ENCODE data around the gene TSPAN18. TPM values are rescaled to one million over a fixed set of nuclear protein-coding genes. Genes with fewer than 3 reads are reported as not detected.
A peak's percentile ranks its signal among the peaks of the same experiment; 100 is the strongest.

Gene TSPAN18
- total and polyA plus RNA-seq, 2 donors from 2014 or later, result 13.8 to 38.1 TPM

DNA sequence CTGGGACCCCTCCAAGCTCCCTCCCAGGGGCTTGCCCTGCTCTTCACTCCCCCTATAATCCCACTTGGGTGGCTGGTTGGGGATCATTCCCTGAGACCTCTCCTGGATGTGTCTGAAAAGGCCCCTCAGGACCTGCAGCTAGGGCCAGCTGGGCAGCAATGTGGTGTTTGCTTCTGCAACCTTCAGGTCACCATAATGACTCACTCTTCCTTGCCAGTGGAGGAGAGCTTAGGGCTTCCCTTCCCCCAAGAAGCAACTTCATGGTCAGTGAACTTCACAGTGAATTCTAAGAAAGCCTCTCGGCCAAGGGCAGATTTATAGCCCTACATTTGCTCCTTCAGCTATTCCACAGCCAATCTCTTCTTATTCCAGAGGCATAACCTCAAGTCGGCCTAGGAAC, 45.1 kb upstream of the TSPAN18 start:
- peak in 2 of 5 donors; percentile 25 to 30 for DNase-seq
- H3K9me3 ChIP-seq (ENCODE audit: control insufficient read depth in 2 of 3, insufficient read depth in 1 of 3, low read length in 3 of 3), result no peaks in the 10 kb centered on the region
- H3K27me3 ChIP-seq (ENCODE audit: control insufficient read depth, insufficient read depth, low read length), result no peaks in the 10 kb centered on the region
- TF ChIP-seq, protein P1, sequence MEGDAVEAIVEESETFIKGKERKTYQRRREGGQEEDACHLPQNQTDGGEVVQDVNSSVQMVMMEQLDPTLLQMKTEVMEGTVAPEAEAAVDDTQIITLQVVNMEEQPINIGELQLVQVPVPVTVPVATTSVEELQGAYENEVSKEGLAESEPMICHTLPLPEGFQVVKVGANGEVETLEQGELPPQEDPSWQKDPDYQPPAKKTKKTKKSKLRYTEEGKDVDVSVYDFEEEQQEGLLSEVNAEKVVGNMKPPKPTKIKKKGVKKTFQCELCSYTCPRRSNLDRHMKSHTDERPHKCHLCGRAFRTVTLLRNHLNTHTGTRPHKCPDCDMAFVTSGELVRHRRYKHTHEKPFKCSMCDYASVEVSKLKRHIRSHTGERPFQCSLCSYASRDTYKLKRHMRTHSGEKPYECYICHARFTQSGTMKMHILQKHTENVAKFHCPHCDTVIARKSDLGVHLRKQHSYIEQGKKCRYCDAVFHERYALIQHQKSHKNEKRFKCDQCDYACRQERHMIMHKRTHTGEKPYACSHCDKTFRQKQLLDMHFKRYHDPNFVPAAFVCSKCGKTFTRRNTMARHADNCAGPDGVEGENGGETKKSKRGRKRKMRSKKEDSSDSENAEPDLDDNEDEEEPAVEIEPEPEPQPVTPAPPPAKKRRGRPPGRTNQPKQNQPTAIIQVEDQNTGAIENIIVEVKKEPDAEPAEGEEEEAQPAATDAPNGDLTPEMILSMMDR (IDR thresholded peaks at IDR 0.05; ENCODE audit: borderline replicate concordance, extremely low read depth, insufficient read depth), result no peak
- no peaks in the 10 kb centered on the region for H3K36me3 ChIP-seq (ENCODE audit: control insufficient read depth in 2 of 3, insufficient read depth in 3 of 3, low read length in 3 of 3)
- no peak overlapping the region for H3K9ac ChIP-seq (ENCODE audit: low read length in 3 of 3)
- H3K27ac ChIP-seq (ENCODE audit: low read depth in 2 of 2, low read length in 2 of 2), result no peak overlapping the region
- no peaks in the 10 kb centered on the region for H3K4me1 ChIP-seq (ENCODE audit: control insufficient read depth in 2 of 3, insufficient read depth in 2 of 3, low read depth in 1 of 3, low read length in 3 of 3)
- intact Hi-C loops (cut with DNase I), result no loop called here
- no peak overlapping the region for H3K4me3 ChIP-seq (ENCODE audit: low read length in 3 of 3)
- FAIRE-seq, result no peak

DNA sequence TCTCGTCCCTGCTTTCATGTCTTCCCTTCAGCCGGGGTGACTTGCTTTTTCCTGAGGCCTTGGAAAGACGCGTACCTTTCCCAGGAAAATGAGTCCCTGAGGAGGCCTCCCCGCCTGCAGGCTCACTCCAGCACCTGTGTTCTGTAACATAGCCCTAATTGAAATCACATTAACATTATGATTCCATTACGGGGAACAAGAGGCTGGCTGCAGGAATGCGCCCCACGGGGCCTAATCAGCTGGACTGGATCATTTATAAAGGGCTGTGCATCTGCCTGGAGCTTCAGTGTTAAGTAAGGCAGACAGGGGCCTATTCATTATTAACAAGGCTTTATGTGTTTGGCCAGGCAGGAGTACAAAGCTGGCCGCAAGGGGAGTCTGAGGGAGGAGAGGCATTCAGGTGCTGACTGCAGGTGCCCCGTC, 41.9 kb upstream of the TSPAN18 start:
- Histone ChIP-seq H3K4me1 (ENCODE audit: control insufficient read depth in 2 of 3, insufficient read depth in 2 of 3, low read depth in 1 of 3, low read length in 3 of 3) (no peaks in the 10 kb centered on the region), H3K27ac (ENCODE audit: low read depth in 2 of 2, low read length in 2 of 2) (no peak overlapping the region), H3K4me3 (ENCODE audit: low read length in 3 of 3) (no peak overlapping the region), H3K9ac (ENCODE audit: low read length in 3 of 3) (no peak overlapping the region), H3K9me3 (ENCODE audit: control insufficient read depth in 2 of 3, insufficient read depth in 1 of 3, low read length in 3 of 3) (peaks cover 0 to 6% (median 0%) of the 10 kb centered on the region in 3 donors), H3K27me3 (ENCODE audit: control insufficient read depth, insufficient read depth, low read length) (no peaks in the 10 kb centered on the region), H3K36me3 (ENCODE audit: control insufficient read depth in 2 of 3, insufficient read depth in 3 of 3, low read length in 3 of 3) (no peaks in the 10 kb centered on the region)
- TF ChIP-seq, protein P1 (IDR thresholded peaks at IDR 0.05; ENCODE audit: borderline replicate concordance, extremely low read depth, insufficient read depth), result no peak
- DNase-seq, result peak in 3 of 5 donors; percentile 16 to 29 (median 19)
- no peak for FAIRE-seq
- intact Hi-C loops (cut with DNase I), result no loop called here

DNA sequence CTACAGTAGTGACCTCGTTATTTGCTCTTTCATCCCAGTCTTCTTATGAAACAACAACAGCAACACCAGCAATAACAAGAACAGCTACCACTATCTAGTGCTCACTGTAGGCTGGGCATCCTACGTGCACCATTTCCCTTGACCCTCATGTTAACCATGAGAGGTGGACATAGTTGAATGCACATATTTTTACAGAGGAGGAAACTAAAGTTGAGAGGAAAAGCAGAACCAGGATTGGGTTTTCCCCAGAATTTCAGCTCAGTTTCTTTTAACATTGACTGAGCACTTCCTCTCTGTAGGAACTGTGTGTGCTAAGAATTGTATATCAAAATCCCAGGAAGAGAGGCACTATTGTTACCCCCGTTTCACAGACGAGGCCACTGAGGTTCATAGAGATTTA, 39.4 kb upstream of the TSPAN18 start:
- intact Hi-C loops (cut with DNase I), result no loop called here
- no peaks in the 10 kb centered on the region for H3K4me1 ChIP-seq (ENCODE audit: control insufficient read depth in 2 of 3, insufficient read depth in 2 of 3, low read depth in 1 of 3, low read length in 3 of 3)

More for the DNA sequence above, 39.4 kb upstream of the TSPAN18 start:
- FAIRE-seq (no peak), DNase-seq (no peak)
- TF ChIP-seq, protein P1 (IDR thresholded peaks at IDR 0.05; ENCODE audit: borderline replicate concordance, extremely low read depth, insufficient read depth), result no peak
- Histone ChIP-seq H3K27ac (ENCODE audit: low read depth in 2 of 2, low read length in 2 of 2) (no peak overlapping the region), H3K4me3 (ENCODE audit: low read length in 3 of 3) (no peak overlapping the region), H3K27me3 (ENCODE audit: control insufficient read depth, insufficient read depth, low read length) (no peaks in the 10 kb centered on the region), H3K36me3 (ENCODE audit: control insufficient read depth in 2 of 3, insufficient read depth in 3 of 3, low read length in 3 of 3) (no peaks in the 10 kb centered on the region), H3K9me3 (ENCODE audit: control insufficient read depth in 2 of 3, insufficient read depth in 1 of 3, low read length in 3 of 3) (peaks cover 0 to 6% (median 0%) of the 10 kb centered on the region in 3 donors), H3K9ac (ENCODE audit: low read length in 3 of 3) (no peak overlapping the region)
